CD14-positive monocyte (primary cell): ENCODE results near the gene CARS2. TPM values are rescaled to one million over a fixed set of nuclear protein-coding genes. Genes with fewer than 3 reads are reported as not detected.

ENCODE experiments used
- DNase-seq, 3 donors: peaks; one replicate each; pipeline ENCODE4 v3.0.0-alpha.2; 2011 to 2022
- H2AFZ ChIP-seq: 2 replicates; pipeline ENCODE4 v1.6.0; 2012; ENCODE audit warnings: mild to moderate bottlenecking, low read depth, low read length, inconsistent platforms; ENCODE audit not compliant: insufficient read depth, poor library complexity, severe bottlenecking
- H3K27ac ChIP-seq, 2 donors: 1 replicate in 1 of 2; 2 replicates in 1 of 2; pipeline ENCODE4 v1.5.1; 2012 to 2013; ENCODE audit warnings: low read length in 2 of 2, control low read depth in 1 of 2, inconsistent platforms in 1 of 2, low read depth in 1 of 2, mild to moderate bottlenecking in 1 of 2
- H3K27me3 ChIP-seq, 2 donors: one replicate each; pipeline versions ENCODE4 v1.6.0 to v1.6.1; 2011 to 2013; ENCODE audit warnings: low read length in 2 of 2; ENCODE audit not compliant: control insufficient read depth in 2 of 2, insufficient read depth in 2 of 2
- H3K36me3 ChIP-seq, 2 donors: replicated peaks in 1 of 2; 1 replicate in 1 of 2; 2 replicates in 1 of 2; pipeline versions ENCODE4 v1.5.1 to v1.6.1; 2012 to 2013; ENCODE audit warnings: low read length in 2 of 2, control low read depth in 1 of 2, inconsistent platforms in 1 of 2, mild to moderate bottlenecking in 1 of 2; ENCODE audit not compliant: insufficient read depth in 2 of 2, control insufficient read depth in 1 of 2
- H3K4me1 ChIP-seq, 2 donors: 1 replicate in 1 of 2; 2 replicates in 1 of 2; pipeline versions ENCODE4 v1.5.1 to v1.6.1; 2012 to 2013; ENCODE audit warnings: low read length in 2 of 2, control low read depth in 1 of 2, inconsistent platforms in 1 of 2, mild to moderate bottlenecking in 1 of 2, moderate library complexity in 1 of 2; ENCODE audit not compliant: insufficient read depth in 2 of 2, control insufficient read depth in 1 of 2
- H3K4me2 ChIP-seq: replicated peaks from 2 replicates; pipeline ENCODE3; 2012; ENCODE audit warnings: low read length, moderate library complexity, mild to moderate bottlenecking; ENCODE audit not compliant: poor library complexity, severe bottlenecking; ENCODE audit errors: extremely low read depth
- H3K4me3 ChIP-seq, 3 experiments: fragments of 200-600 bp in 1 of 3; sonication (generic) in 1 of 3; replicated peaks in 1 of 3; 1 replicate in 2 of 3; 2 replicates in 1 of 3; pipeline ENCODE4 v1.5.1; 2011 to 2013; ENCODE audit warnings: low read length in 3 of 3, mild to moderate bottlenecking in 3 of 3, control low read depth in 2 of 3, low read depth in 2 of 3, inconsistent platforms in 1 of 3, moderate library complexity in 1 of 3
- H3K79me2 ChIP-seq: 2 replicates; pipeline ENCODE4 v1.6.0; 2012; ENCODE audit warnings: mild to moderate bottlenecking, control low read depth, inconsistent platforms, low read length, moderate library complexity; ENCODE audit not compliant: insufficient read depth
- H3K9ac ChIP-seq: 2 replicates; pipeline ENCODE4 v1.6.0; 2017; ENCODE audit warnings: low read length, mild to moderate bottlenecking; ENCODE audit not compliant: insufficient read depth, poor library complexity, severe bottlenecking
- H3K9me3 ChIP-seq, 2 donors: replicated peaks in 1 of 2; 1 replicate in 1 of 2; 2 replicates in 1 of 2; pipeline versions ENCODE4 v1.5.1 to v1.6.1; 2012 to 2013; ENCODE audit warnings: low read length in 2 of 2, control low read depth in 1 of 2; ENCODE audit not compliant: control insufficient read depth in 1 of 2, insufficient read depth in 1 of 2
- H4K20me1 ChIP-seq: 2 replicates; pipeline ENCODE4 v1.6.0; 2012; ENCODE audit warnings: mild to moderate bottlenecking, low read length, control low read depth, moderate library complexity; ENCODE audit not compliant: insufficient read depth
- H3K27ac Mint-ChIP-seq, 7 donors: one replicate each; pipeline ENCODE4 v1.8.0; 2020; ENCODE audit warnings: mild to moderate bottlenecking in 7 of 7, mixed read lengths in 7 of 7, moderate library complexity in 6 of 7, inconsistent platforms in 2 of 7
- H3K27me3 Mint-ChIP-seq, 3 donors: one replicate each; pipeline ENCODE4 v1.8.0; 2021 to 2022; ENCODE audit warnings: low read depth in 3 of 3, mild to moderate bottlenecking in 3 of 3, mixed read lengths in 3 of 3, moderate library complexity in 3 of 3, inconsistent platforms in 1 of 3
- H3K36me3 Mint-ChIP-seq, 2 donors: one replicate each; pipeline ENCODE4 v1.8.0; 2020; ENCODE audit warnings: mixed read lengths in 2 of 2, inconsistent platforms in 1 of 2, mild to moderate bottlenecking in 1 of 2
- H3K4me1 Mint-ChIP-seq: one replicate; pipeline ENCODE4 v1.8.0; 2020; ENCODE audit warnings: mild to moderate bottlenecking, mixed read lengths
- H3K4me3 Mint-ChIP-seq, 2 donors: one replicate each; pipeline ENCODE4 v1.8.0; 2020; ENCODE audit warnings: mild to moderate bottlenecking in 2 of 2, mixed read lengths in 2 of 2, moderate library complexity in 1 of 2
- H3K9me3 Mint-ChIP-seq, 7 donors: one replicate each; pipeline ENCODE4 v1.8.0; 2020 to 2022; ENCODE audit warnings: mixed read lengths in 7 of 7, mild to moderate bottlenecking in 6 of 7, moderate library complexity in 6 of 7, inconsistent platforms in 2 of 7
- WGBS: methylation state at CpG from one replicate; pipeline ENCODE4 v1.1.5; 2013; ENCODE audit warnings: missing lambda C conversion rate; ENCODE audit not compliant: insufficient coverage; 5-methylcytosine and 5-hydroxymethylcytosine counted together
- intact Hi-C, 2 donors: fragments of 100-400 bp; cut with micrococcal nuclease; formaldehyde crosslinking; loops; one replicate each; pipeline versions ENCODE4 v1.15.0 to v1.15.1; 2023
- polyA plus RNA-seq, 3 donors: library from polyadenylated mRNA; depleted of rRNA in 1 of 3; unstranded in 2 of 3; stranded (reverse) in 1 of 3; fragments of 300-500 nt in 2 of 3; fragments of >200 nt in 1 of 3; fragmentation: Illumina TruSeq in 2 of 3; gene quantifications; 1 replicate in 2 of 3; 2 replicates in 1 of 3; pipeline ENCODE4 v1.2.3, GENCODE V29; 2012 to 2021
- TF ChIP-seq, protein P1 (sequence below): fragments of 200-600 bp; IDR thresholded peaks from one replicate; pipeline ENCODE4 v1.8.0; 2022; ENCODE audit warnings: antibody characterized with exemption, mild to moderate bottlenecking

The CARS2 gene
- polyA plus RNA-seq, 3 donors: 130 to 305 (median 227) TPM

DNA sequence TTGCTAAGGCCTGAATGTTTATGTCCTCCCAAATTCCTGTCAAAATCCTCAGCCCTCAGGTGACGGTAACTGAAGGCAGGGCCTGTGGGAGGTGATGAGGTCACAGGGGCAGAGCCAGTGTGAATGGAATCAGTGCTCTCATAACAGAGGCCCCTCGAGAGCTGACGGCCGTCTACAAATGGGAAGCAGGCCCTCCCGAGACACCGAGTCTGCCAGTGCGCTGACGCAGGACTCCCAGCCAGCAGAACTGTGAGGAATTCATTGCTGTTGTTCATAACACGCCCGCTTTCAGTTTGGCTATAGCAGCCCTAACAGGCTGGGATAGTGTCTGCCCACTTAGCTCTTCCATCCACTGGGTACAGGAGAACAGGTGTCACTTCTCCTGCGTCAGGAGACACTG lies 41.2 kb downstream of the CARS2 start:
- intact Hi-C loops: loop anchor here (5.0 to 10.0 kb wide), 3 partner anchors 33 to 250 kb away; partner anchors contain the start of gene ANKRD10 (in 1 of the 2)
- peaks cover 28 to 31% of the 10 kb centered on the region in 2 donors for H3K36me3 ChIP-seq
- peak in 1 of 3 donors; percentile 26 for DNase-seq
- H2AFZ ChIP-seq: no peak overlapping the region
- Mint-ChIP-seq H3K4me1 (peaks cover 75% of the 10 kb centered on the region), H3K36me3 (peaks cover 43 to 66% of the 10 kb centered on the region in 2 donors), H3K27me3 (peaks cover 0 to 1% (median 0%) of the 10 kb centered on the region in 3 donors), H3K27ac (peak overlapping the region; percentile 97 to 99 (median 98)), H3K9me3 (no peaks in the 10 kb centered on the region), H3K4me3 (peak overlapping the region; percentile 76 to 90)
- H3K9ac ChIP-seq: peak overlapping the region; percentile 44
- H3K4me2 ChIP-seq: peak overlapping the region; percentile 72
- peak overlapping the region; percentile 91 to 98 for H3K27ac ChIP-seq
- no peaks in the 10 kb centered on the region for H4K20me1 ChIP-seq
- H3K27me3 ChIP-seq: no peaks in the 10 kb centered on the region
- peaks cover 71% of the 10 kb centered on the region for H3K79me2 ChIP-seq
- H3K9me3 ChIP-seq: no peaks in the 10 kb centered on the region
- TF ChIP-seq, protein P1, sequence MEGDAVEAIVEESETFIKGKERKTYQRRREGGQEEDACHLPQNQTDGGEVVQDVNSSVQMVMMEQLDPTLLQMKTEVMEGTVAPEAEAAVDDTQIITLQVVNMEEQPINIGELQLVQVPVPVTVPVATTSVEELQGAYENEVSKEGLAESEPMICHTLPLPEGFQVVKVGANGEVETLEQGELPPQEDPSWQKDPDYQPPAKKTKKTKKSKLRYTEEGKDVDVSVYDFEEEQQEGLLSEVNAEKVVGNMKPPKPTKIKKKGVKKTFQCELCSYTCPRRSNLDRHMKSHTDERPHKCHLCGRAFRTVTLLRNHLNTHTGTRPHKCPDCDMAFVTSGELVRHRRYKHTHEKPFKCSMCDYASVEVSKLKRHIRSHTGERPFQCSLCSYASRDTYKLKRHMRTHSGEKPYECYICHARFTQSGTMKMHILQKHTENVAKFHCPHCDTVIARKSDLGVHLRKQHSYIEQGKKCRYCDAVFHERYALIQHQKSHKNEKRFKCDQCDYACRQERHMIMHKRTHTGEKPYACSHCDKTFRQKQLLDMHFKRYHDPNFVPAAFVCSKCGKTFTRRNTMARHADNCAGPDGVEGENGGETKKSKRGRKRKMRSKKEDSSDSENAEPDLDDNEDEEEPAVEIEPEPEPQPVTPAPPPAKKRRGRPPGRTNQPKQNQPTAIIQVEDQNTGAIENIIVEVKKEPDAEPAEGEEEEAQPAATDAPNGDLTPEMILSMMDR: no peak
- H3K4me3 ChIP-seq: peak overlapping the region in 2 of 3 experiments; percentile 1 to 66
- WGBS: 90% methylated on average over 10 of the region's 11 CpGs
- H3K4me1 ChIP-seq: peaks cover 78 to 80% of the 10 kb centered on the region in 2 donors

DNA sequence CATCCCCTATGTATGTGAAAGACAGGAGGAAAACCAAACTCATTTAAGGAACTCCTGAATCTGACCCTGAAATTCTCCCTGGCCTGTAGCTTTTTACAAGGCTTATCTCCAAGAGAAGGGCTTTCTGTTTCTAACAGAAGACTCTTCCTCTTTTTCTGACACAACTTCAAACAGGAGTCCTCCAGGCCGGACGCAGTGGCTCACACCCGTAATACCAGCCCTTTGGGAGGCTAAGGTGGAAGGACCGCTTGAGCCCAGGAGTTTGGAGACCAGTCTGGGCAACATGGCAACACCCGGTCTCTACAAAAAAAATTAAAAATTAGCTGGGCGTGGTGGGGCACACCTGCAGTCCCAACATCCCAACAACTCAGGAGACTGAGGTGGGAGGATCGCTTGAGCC lies 41.9 kb downstream of the CARS2 start:
- H3K27me3 ChIP-seq: no peaks in the 10 kb centered on the region
- Mint-ChIP-seq H3K9me3 (no peaks in the 10 kb centered on the region), H3K36me3 (peaks cover 41 to 65% of the 10 kb centered on the region in 2 donors), H3K27me3 (peaks cover 0 to 1% (median 0%) of the 10 kb centered on the region in 3 donors), H3K4me3 (peak overlapping the region; percentile 47 to 90), H3K4me1 (peaks cover 81% of the 10 kb centered on the region), H3K27ac (peak overlapping the region; percentile 97 to 99 (median 98))
- peak overlapping the region; percentile 42 for H3K9ac ChIP-seq
- TF ChIP-seq, protein P1: no peak
- no peaks in the 10 kb centered on the region for H3K9me3 ChIP-seq
- H4K20me1 ChIP-seq: no peaks in the 10 kb centered on the region
- H3K4me2 ChIP-seq: peak overlapping the region; percentile 72
- H3K4me3 ChIP-seq: peak overlapping the region in 1 of 3 experiments; percentile 66
- no peak overlapping the region for H2AFZ ChIP-seq
- peaks cover 84 to 86% of the 10 kb centered on the region in 2 donors for H3K4me1 ChIP-seq
- peak overlapping the region; percentile 91 to 98 for H3K27ac ChIP-seq
- peaks cover 24 to 25% of the 10 kb centered on the region in 2 donors for H3K36me3 ChIP-seq
- intact Hi-C loops: loop anchor here (5.0 to 10.0 kb wide), 3 partner anchors 33 to 251 kb away; partner anchors contain the start of gene ANKRD10 (in 1 of the 2)
- peak in 2 of 3 donors; percentile 59 to 68 for DNase-seq
- WGBS: 67% methylated on average over 3 of the region's 7 CpGs
- peaks cover 73% of the 10 kb centered on the region for H3K79me2 ChIP-seq
